GM18526 (cell line): ENCODE results near the gene CNOT11.

ENCODE experiments used
- POLR2A ChIP-seq: IDR thresholded peaks from 3 replicates; pipeline ENCODE4 v1.6.1; 2011; ENCODE audit not compliant: insufficient read length; ENCODE audit errors: extremely low read depth

The CNOT11 gene

DNA sequence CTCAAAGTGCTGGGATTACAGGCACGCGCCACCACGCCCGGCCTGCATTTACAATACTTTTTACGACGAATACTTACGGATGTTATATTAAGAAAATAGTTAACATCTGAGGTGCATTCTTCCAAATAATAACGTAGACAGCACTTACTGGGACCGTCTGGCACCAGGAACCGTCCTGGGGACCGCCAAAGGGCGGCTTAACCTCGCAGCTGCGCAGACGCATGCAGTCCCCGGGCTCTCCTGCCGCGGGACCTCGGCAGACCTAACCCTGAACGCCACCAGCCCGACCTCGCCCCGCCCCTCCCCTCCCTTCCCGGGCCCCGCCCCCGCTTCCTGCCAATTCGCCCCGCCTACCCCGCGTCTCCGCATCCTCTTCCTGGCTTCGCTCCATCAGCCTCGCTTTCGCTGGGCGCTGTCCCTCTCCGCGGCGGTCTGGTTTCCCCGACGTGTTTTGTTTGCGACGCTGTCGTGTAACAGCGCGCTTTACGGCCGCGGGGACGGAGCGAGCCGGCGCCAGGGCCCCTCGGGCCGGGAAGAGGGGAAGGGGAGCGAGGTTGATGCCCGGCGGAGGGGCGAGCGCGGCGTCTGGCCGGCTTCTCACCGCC, at the start of gene CNOT11:
CNOT11 (plus strand) TSS at position 479 of the 605 bp plus-strand sequence; CDS start at position 558, 79 bp downstream.
- TF ChIP-seq POLR2A = peak; percentile 93

DNA sequence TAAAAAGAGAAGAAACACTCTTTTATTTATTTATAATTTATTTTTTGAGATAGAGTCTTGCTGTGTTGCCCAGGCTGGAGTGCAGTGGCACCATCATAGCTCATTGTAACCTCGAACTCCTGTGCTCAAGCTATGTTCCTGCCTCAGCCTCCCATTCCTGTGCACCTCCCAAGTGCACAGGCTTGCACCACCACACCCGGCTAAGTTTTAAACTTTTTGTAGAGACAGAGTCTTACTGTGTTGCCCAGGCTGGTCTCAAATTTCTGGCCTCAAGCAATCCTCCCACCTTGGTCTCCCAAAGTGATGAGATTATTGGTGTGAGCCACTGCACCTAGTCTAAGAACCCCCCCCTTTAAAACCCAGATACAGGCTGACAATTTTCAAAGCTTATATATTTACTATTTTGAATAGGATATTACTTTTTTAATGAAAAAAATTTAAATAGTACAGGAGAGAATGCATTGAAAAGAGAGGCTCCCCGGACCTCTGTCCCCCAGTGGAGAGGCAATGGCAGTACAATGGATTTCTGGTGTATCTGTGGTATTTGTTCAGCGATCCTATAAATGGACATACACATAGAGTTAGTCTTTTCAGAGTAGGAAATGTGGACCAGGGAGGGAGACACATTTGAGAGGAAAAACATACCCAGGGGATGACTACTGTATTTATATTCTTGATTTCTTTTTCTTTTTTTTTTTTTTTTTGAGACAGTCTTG, 48.1 kb upstream of the CNOT11 start:
- TF ChIP-seq POLR2A = no peak

DNA sequence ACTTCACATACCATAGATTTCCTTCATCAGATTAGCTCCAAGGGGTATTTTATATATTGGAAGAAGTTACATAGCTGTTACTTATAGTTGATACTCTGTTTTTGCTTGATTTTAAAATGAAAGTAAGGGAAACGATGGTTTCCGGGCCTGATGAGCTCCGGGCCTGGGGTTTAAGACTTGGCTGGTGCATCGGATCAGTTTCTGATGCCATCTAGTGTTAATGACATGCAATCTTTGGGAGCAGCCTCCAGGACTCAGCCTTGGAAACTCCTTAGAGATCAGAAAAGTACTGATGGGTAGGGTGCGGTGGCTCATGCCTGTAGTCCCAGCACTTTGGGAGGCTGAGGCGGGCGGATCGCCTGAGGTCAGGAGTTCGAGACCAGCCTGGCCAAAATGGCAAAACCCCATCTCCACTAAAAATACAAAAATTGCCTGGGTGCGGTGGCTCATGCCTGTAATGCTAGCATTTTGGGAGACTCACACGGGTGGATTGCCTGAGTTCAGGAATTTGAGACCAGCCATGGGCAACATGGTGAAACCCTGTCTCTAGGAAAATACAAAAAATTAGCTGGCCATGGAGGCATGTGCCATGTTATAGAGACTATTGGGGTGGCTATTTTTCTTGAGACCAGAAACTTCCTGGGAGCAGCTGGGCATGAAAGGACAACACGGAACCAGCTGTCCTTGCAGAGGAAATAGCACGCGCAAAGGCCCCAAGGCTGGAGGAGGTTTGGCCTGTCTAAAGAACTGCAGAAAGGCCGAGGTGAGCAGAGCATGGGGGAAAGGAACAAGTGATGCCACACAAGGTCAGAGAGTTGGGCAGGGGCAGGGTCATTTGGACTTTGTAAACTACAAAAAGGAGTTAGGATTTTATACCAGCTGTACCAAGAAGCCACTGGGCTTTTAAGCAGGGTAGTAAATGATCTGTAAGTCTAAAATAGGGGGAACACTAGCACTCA, 46.9 kb upstream of the CNOT11 start:
- TF ChIP-seq POLR2A = no peak

DNA sequence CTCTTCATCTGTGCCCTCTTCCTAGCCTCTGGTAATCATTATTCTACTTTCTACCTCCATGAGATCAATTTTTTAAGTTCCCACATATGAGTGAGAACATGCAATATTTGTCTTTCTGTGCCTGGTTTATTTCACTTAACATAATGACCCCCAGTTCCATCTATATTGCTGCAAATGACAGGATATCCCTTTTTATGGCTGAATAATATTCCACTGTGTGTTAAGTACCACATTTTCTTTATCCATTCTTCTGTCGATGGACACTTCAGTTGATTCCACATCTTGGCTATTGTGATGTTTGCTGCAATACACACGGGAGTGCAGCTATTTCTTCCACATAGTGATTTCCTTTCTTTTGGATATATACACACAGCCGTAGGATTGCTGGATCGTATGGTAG, 43.9 kb upstream of the CNOT11 start:
- TF ChIP-seq POLR2A = no peak

DNA sequence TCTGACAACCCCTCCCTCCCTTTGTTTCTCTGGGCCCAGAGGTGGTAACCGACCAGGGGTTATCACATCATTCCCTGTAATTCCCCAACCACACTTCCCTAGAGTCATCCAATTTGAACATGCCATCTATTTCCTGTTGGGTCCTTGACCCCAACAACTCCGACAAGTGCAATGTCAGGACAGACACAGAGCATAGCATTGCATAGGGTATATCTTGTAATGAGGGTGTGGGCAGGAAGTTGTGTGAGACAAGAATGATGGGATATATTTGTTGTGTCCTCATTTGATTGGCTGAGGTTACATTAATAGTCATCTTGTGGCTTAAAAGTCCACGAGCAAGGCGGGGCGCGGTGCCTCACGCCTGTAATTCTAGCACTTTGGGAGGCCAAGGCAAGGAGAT, 33.4 kb upstream of the CNOT11 start:
- TF ChIP-seq POLR2A = no peak

DNA sequence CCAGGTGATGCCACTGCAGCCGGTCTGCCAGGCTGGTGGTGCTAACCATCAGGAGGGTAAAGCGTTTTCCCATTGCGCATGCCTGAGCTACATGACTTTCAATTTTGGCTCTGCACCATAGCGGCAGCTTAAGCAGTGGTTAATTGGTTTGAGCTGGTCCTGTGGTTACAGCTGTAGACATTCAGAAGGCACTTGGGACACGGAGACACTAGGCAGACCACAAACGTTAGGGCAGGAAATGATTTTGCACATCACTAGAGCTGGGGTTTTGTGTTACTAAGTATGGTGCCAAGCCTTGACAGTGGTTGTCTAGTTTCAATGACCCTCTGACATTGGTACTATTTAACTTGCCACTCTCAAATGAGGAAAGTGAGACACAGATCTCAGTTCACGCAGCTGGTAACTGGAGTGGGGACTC, 28.9 kb upstream of the CNOT11 start:
- no peak for TF ChIP-seq POLR2A

DNA sequence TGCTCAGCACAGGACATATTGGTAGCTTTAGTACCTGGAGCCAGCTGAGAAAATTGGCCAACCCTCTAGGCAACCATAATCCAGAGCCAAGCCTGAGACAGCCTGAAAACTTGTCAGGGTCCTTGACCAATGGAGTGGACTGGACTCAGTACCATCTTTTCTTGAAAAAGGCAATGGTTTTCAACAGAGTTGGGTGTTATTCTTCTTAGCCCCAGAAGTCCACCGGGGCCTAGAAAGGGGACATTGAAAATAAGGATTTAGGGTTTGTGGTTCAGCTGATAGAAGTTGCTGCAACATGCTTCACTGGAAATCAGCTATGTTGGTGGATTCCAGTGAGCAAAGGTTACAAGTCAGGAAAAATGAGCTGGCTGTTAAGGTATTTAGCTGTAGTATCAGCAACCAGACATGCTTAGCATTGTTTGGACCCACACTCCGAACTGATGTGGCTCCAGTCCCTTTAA, 22.1 kb upstream of the CNOT11 start:
- no peak for TF ChIP-seq POLR2A

DNA sequence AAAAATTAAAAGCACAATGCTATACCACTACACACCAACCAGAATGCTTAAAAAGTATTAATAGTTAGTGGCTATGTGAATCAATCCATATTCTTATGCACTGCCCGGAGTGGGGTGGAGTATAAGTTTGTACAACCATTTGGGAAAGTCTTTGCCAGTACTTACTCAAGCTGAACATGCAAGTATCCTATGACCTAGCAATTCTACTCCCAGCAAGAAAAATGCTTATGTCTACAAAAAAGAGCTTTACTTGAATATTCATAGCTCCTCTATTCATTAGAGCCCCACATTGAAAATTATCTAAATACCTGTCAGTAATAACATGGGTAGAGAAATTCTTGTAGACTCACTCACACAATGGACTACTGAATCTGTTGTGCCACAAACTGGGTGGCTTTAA, 21.4 kb upstream of the CNOT11 start:
- TF ChIP-seq POLR2A = no peak

DNA sequence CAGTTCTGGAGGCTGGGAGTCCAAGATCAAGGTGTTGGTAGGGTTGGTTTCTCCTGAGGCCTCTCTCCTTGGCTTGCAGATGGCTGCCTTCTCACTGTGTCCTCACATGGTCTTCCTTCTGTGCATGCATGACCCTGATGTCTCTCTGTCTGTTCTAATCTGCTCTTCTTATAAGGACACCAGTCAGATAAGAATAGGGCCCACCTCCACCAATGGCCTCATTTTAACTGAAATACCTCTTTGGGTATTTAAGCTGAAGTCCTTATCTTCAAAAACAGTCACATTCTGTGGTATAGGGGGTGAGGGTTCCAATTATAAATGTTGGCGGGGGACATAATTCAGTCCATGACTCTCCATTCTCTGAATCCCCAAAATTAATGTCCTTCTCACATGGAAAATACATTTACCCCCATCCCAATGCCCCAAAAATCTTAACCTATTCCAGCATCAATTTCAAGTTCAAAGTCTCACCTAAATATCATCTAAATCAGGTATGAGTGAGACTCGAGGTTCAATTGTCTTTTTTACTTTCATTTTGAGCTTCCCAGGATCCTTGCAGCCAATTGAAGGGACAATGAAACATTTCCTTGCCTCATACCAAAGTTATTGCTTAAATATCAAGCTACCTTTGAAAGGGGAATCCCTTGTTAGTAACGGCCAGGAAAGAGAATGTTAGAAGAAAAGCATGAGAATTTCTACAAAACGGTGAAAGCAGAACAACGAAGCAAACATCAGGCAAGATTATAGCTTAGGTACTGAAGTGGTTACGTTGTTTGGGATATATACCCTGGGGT, 20.6 kb upstream of the CNOT11 start:
- no peak for TF ChIP-seq POLR2A

DNA sequence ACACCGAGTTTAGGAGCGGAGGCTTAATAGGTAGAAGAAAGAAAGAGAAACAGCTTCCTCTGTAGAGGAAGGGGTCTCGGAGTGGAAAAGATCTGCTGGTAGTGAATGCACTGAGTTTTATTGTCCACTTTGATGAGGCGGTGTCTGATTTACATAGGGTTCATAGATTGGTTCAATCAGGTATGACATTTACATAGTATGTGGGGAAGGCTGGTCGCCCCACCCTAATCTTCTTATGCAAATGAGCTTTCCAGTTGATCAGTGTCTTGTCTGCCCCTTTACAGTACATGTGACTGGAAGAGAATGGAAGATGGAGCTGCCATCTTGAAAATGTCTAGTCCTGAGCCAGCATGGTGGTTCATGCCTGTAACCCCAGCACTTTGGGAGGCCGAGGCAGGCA, 19.9 kb upstream of the CNOT11 start:
- TF ChIP-seq POLR2A = no peak

DNA sequence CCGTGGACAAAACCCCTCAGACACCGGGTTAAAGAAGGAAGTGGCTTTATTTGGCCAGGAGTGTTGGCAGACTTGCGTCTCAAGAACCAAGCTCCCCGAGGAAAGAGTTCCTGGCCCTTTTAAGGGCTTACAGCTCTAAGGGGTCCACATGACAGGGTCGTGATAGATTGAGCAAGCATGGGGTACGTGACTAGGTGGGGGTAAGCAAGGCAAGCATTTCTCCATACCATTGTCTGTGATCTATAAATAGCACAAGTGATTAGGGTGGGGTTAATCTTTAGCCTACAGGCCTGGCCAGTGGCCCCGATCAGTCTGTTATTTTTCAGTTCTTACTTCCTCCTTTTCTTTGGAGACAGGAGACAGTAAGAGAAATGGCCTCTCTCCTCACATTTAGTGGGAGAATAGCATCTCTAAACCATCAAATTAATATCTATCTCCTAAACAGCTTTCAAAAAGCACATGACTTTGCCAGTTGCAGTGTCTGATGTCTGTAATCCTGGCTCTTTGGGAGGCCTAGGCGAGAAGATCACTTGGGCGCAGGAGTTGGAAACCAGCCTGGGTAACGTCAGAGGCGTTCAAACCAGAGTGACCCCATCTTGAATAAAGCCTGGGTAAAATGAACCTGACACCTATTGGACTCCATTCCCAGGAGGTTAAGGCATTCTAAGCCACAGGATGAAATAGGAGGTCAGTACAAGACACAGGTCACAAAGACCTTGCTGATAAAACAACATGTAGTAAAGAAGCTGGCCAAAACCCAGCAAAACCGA, 18.3 kb upstream of the CNOT11 start:
- no peak for TF ChIP-seq POLR2A

DNA sequence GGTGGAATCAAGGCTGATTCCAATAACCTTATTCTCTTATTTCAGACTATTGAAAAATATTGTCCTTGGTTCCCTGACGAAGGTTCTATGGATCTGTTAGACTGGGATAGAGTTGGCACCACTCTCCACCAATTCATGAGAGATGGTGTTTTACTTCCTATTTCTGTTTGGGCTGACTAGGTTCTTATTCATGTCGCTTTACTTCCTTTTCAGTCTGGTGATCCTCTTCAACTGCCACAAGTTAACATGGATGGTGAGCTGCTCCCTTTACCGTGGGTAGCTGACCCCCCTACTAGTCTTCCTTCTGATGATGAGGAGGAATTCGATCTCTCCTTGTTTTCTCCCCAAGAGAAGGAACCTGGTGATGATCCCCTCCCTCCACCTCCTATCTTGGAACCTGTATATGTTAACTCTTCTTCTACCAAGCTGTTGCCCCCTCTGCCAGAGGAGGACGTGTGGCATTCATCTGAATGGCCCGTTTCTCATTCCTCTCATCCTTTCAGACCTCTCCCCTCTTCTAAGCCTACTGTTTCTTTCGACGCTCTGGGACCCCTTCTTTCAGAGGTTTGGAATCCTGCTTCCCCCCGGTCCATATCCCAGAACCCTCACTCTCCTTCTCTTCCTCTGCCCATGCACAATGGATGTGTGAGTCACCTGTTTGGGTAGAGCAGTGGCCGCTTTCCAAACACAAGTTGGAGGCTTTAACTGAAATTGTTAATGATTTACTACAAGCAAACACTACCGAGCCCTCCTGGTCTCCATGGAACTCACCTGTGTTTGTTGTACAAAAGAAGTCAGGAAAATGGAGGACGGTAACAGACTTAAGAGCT, 13.5 kb upstream of the CNOT11 start:
- no peak for TF ChIP-seq POLR2A

DNA sequence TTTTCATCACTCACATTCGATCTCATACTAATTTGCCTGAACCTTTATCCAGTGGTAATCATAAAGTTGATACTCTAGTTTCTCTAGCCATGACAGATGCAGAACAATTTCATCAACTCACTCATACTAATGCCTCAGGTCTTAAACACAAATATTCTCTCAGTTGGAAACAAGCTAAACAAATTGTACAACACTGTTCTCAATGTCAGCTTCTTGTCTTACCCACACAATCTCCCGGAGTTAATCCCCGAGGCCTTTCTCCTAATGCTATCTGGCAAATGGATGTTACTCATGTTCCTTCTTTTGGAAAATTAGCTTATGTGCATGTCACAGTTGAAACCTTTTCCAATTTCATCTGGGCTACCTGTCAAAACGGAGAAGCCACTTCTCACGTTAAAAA, 11.5 kb upstream of the CNOT11 start:
- TF ChIP-seq POLR2A = no peak
